Testis (tissue), 3 donors: ENCODE measurements around the gene KCNK7. TPM values are rescaled to one million over a fixed set of nuclear protein-coding genes. Genes with fewer than 3 reads are reported as not detected.
A peak's percentile ranks its signal among the peaks of the same experiment; 100 is the strongest.

Source experiments
- DNase-seq: peaks from one replicate; pipeline ENCODE4 v3.0.0-alpha.2; 2019
- H3K27ac ChIP-seq, 2 donors: fragments of 200-600 bp; sonication (generic); one replicate each; pipeline ENCODE4 v1.5.1; 2019
- H3K27me3 ChIP-seq: fragments of 200-600 bp; sonication (generic); one replicate; pipeline ENCODE4 v1.5.1; 2019
- H3K36me3 ChIP-seq: fragments of 200-600 bp; sonication (generic); one replicate; pipeline ENCODE4 v1.5.1; 2017; ENCODE audit warnings: low read depth; ENCODE audit errors: missing control alignments
- H3K4me1 ChIP-seq: fragments of 200-600 bp; sonication (generic); one replicate; pipeline ENCODE4 v1.5.1; 2019
- H3K4me3 ChIP-seq, 2 donors: fragments of 200-600 bp; sonication (generic); one replicate each; pipeline ENCODE4 v1.5.1; 2017 to 2019
- H3K9me3 ChIP-seq: fragments of 200-600 bp; sonication (generic); one replicate; pipeline ENCODE4 v1.5.1; 2017
- CTCF ChIP-seq, 3 experiments: fragments of 450-650 bp in 2 of 3; fragments of 200-600 bp in 1 of 3; sonication (generic) in 1 of 3; IDR thresholded peaks; one replicate each; pipeline ENCODE4 v1.5.1; 2016 to 2019; ENCODE audit warnings: antibody characterized with exemption in 3 of 3, mild to moderate bottlenecking in 2 of 3, moderate library complexity in 1 of 3
- POLR2A ChIP-seq: fragments of 450-650 bp; IDR thresholded peaks from one replicate; pipeline ENCODE4 v1.6.1; 2017; ENCODE audit warnings: antibody characterized with exemption, mild to moderate bottlenecking, moderate library complexity
- WGBS, 2 donors: methylation state at CpG; one replicate each; pipeline ENCODE4 v1.1.5; 2018; 5-methylcytosine and 5-hydroxymethylcytosine counted together
- intact Hi-C: fragments of 100-400 bp; cut with DNase I; formaldehyde crosslinking; loops from one replicate; pipeline ENCODE4 v1.15.1; 2023; ENCODE audit warnings: low total_unique reads
- polyA plus RNA-seq: library from polyadenylated mRNA; stranded (reverse); fragments of 350-450 nt; fragmentation: Illumina TruSeq; extraction: RNeasy Lipid Tissue Mini Kit (QIAGEN cat#74804); gene quantifications from one replicate; pipeline ENCODE4 v1.2.3, GENCODE V29; 2014; ENCODE audit warnings: low read depth, low replicate concordance; ENCODE audit not compliant: insufficient read depth
- total RNA-seq, 2 donors: library from RNA; depleted of rRNA; stranded (reverse); fragments of >200 nt; gene quantifications; one replicate each; pipeline ENCODE4 v1.2.3, GENCODE V29; 2016

The KCNK7 gene
- total and polyA plus RNA-seq, 3 donors from 2014 or later, result 0.26 to 2.5 (median 0.99) TPM

DNA sequence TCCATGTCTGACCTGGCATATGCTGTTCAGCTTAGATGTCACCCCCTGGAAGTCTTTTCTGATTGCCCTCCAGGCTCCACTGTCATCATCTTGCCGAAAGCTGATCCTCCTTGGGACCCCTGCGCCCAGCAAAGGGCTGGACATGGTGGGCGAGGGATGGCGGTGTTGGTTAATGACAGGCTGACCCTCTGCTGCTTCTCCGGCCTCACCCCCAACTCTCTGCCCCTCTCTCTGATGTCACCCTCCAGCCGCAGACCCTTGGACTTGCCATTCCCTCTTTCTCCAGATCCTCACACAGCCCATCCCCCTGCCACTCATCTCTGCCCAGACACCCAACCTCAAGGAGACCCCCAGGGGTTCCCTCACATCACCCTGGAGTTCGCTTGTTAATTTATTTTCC lies 17.5 kb downstream of the KCNK7 start:
- H3K27ac ChIP-seq, result peak overlapping the region; percentile 79 to 92
- no peak for TF ChIP-seq CTCF (IDR thresholded peaks at IDR 0.05)
- TF ChIP-seq POLR2A, result no peak
- intact Hi-C loops, result no loop called here
- H3K36me3 ChIP-seq, result no peaks in the 10 kb centered on the region
- WGBS, 2 donors, result 85 to 87% methylated on average over 7 of the region's 7 CpGs
- no peak overlapping the region for H3K4me3 ChIP-seq
- no peak for DNase-seq
- peaks cover 38% of the 10 kb centered on the region for H3K4me1 ChIP-seq
- H3K9me3 ChIP-seq, result no peaks in the 10 kb centered on the region
- H3K27me3 ChIP-seq, result no peaks in the 10 kb centered on the region

DNA sequence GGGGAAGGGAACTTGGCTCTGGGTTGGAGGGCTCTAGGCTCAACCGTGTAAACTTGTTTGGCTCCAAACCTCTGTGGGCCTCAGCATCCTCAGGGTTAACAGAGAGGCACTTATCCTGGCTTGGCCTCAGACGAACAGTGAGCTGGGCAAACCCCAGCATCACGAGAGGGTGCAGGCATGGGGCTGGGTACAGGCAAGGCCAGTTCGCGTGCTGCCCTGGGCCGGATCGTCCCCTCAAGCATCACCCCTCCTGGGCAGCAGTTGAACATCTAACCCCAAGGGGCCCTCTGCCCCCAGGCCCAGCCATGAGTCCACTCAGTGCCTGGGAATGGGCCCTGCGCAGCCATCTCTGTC lies 17.9 kb downstream of the KCNK7 start:
- no peaks in the 10 kb centered on the region for H3K27me3 ChIP-seq
- intact Hi-C loops, result no loop called here
- DNase-seq, result no peak

DNA sequence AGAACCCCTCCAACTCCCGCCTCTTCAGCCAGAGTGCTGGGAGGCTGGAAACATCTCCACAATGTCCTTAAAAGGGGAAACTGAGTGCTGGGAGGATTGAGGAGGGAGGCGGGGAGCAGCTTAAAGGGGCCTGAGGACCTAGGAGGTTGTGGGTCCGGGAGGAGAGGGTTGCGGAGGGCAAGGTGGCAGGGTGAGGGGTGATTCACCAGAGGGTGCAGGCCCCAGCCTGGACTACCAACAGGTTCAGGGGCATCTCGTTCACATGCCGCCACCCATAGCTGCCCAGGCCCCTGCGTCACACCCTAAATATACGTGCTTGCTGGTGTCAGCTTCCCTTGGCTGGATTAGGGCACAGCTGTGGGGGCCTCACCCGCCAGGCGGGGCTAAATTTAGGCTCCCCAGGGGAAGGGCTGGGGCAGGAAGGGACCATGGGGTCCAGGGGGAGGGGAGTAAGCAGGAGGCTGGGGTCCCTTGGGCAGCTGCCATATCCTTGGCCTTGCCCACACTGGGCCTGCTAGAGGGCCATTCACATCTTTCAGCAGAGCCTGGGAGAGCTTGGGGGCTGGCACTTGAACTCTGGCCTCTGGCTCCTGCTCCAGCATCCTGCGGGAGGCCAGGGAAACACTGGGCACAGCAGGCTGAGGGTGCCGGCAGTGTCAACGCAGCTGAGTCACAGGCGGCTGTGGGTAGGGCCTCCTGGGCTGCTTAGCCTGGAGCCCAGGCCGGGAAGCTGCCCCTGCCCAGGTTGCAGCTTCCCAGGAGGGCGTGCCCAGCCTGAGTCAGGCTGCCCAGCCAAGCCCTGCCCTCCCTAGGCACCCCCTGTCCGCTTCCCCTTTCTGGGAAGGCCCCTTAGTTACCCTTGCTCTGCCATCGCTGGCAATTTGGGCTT lies 18.5 kb downstream of the KCNK7 start:
- H3K4me1 ChIP-seq, result peaks cover 41% of the 10 kb centered on the region

More for the DNA sequence above, 17.9 kb downstream of the KCNK7 start:
- Histone ChIP-seq H3K4me3 (no peak overlapping the region), H3K9me3 (no peaks in the 10 kb centered on the region), H3K27ac (peak overlapping the region; percentile 79 to 92), H3K36me3 (no peaks in the 10 kb centered on the region), H3K4me1 (peaks cover 40% of the 10 kb centered on the region)
- 39 to 57% methylated on average over 6 to 8 of the region's 8 CpGs for WGBS, 2 donors
- no peak for TF ChIP-seq POLR2A
- TF ChIP-seq CTCF (IDR thresholded peaks at IDR 0.05), result no peak

DNA sequence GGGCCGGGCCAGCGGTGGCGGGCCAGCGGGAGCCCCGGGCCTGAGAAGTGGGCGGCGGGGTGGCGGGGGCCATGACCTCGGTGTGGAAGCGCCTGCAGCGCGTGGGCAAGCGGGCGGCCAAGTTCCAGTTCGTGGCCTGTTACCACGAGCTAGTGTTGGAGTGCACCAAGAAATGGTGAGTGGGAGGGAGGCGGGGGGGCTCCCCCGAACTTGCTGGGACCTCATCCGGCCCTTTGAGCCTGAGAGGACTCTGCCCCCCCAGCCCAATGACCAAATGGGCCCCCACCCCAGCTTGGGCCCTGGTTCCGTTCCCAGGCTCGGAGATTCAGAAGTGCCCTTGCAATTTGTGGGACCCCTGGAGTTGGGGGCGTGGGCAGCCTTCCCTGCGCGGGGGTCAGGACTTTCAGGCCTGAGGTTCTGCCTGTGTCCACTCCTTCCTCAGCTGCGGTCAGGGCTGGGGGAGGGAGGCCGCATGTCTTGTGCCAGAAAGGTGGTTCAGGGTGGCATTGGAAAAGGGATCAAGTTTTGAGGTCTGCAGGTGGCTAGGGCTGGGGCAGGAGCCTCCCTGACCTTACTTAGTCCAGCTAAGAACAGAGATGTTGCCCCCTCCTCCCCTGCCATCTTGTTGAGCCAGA lies 19.3 kb downstream of the KCNK7 start:
- no peaks in the 10 kb centered on the region for H3K27me3 ChIP-seq
- intact Hi-C loops, result no loop called here
- TF ChIP-seq POLR2A (no peak), CTCF (IDR thresholded peaks at IDR 0.05) (no peak)
- H3K36me3 ChIP-seq, result no peaks in the 10 kb centered on the region
- no peaks in the 10 kb centered on the region for H3K9me3 ChIP-seq
- H3K27ac ChIP-seq, result peak overlapping the region; percentile 79 to 92
- peak overlapping the region; percentile 66 to 71 for H3K4me3 ChIP-seq
- WGBS, 2 donors, result 4 to 5% methylated on average over 10 to 26 of the region's 26 CpGs
- DNase-seq, result no peak
- H3K4me1 ChIP-seq, result peaks cover 48% of the 10 kb centered on the region

More for the DNA sequence above, 18.5 kb downstream of the KCNK7 start:
- WGBS, 2 donors, result 39 to 46% methylated on average over 18 of the region's 18 CpGs
- H3K9me3 ChIP-seq, result no peaks in the 10 kb centered on the region
- no peaks in the 10 kb centered on the region for H3K36me3 ChIP-seq
- intact Hi-C loops, result no loop called here
- TF ChIP-seq POLR2A (no peak), CTCF (IDR thresholded peaks at IDR 0.05) (no peak)
- no peak for DNase-seq
- peak overlapping the region; percentile 66 to 71 for H3K4me3 ChIP-seq
- no peaks in the 10 kb centered on the region for H3K27me3 ChIP-seq
- H3K27ac ChIP-seq, result peak overlapping the region; percentile 79 to 92
